ENCODE data around the gene XPO5.

Gene XPO5

DNA sequence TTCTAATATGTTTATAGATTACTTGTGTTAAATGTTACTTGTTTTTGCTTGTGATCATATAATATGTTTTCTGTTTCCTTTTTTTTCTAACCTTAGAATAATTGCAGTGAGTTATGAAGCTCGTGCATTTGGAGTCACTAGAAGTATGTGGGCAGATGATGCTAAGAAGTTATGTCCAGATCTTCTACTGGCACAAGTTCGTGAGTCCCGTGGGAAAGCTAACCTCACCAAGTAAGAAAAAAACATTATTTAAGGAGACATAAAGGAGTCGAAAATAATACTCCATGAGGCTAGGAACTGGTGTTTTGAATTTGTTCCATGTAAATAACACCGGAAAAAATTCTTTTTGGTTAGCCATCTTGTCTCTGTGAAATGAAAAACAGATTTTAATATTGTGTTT, 7.1 kb upstream of the XPO5 start:
- Histone ChIP-seq H3K9ac (ENCODE audit: low read depth, low read length) (no peak overlapping the region), H2AFZ (ENCODE audit: low read depth, low read length) (no peak overlapping the region), H3K36me3 (ENCODE audit: insufficient read depth, low read length) (peaks cover 56% of the 10 kb centered on the region), H3K4me1 (ENCODE audit: insufficient read depth, low read length) (peaks cover 12% of the 10 kb centered on the region), H3K4me2 (ENCODE audit: insufficient read depth, low read length) (no peak overlapping the region), H3K79me2 (ENCODE audit: insufficient read depth, low read length) (peaks cover 34% of the 10 kb centered on the region), H3K9me3 (ENCODE audit: insufficient read depth, low read length, severe bottlenecking) (no peaks in the 10 kb centered on the region), H3K27ac (ENCODE audit: low read length) (no peak overlapping the region), H3K27me3 (ENCODE audit: insufficient read depth, low read length, poor library complexity) (no peaks in the 10 kb centered on the region), H3K4me3 (ENCODE audit: low read depth in 1 of 2, low read length in 2 of 2) (no peak overlapping the region), H4K20me1 (ENCODE audit: insufficient read depth, low read length) (peaks cover 5% of the 10 kb centered on the region; the same call in 1 of the 2 replicates)
- DNase-seq (no peak), ATAC-seq (ENCODE audit: insufficient read depth, low read depth) (no peak)
- TF ChIP-seq CTCF (IDR thresholded peaks at IDR 0.05; ENCODE audit: borderline replicate concordance, extremely low read depth, low read length, poor library complexity, severe bottlenecking): no peak
- no peak for TF ChIP-seq EZH2 (IDR thresholded peaks at IDR 0.05; ENCODE audit: borderline replicate concordance, low read depth, low read length, severe bottlenecking)

- Histone ChIP-seq H3K36me3 (ENCODE audit: insufficient read depth, low read length) (peaks cover 28% of the 10 kb centered on the region), H3K4me3 (ENCODE audit: low read depth in 1 of 2, low read length in 2 of 2) (no peak overlapping the region), H3K4me2 (ENCODE audit: insufficient read depth, low read length) (peak overlapping the region; percentile 94; the same call in 1 of the 2 replicates), H3K9me3 (ENCODE audit: insufficient read depth, low read length, severe bottlenecking) (no peaks in the 10 kb centered on the region), H3K27me3 (ENCODE audit: insufficient read depth, low read length, poor library complexity) (no peaks in the 10 kb centered on the region), H3K79me2 (ENCODE audit: insufficient read depth, low read length) (peaks cover 61% of the 10 kb centered on the region), H4K20me1 (ENCODE audit: insufficient read depth, low read length) (peaks cover 5% of the 10 kb centered on the region; the same call in 1 of the 2 replicates), H3K27ac (ENCODE audit: low read length) (no peak overlapping the region), H3K4me1 (ENCODE audit: insufficient read depth, low read length) (peaks cover 31% of the 10 kb centered on the region), H2AFZ (ENCODE audit: low read depth, low read length) (no peak overlapping the region), H3K9ac (ENCODE audit: low read depth, low read length) (no peak overlapping the region)
- ATAC-seq (ENCODE audit: insufficient read depth, low read depth) (no peak), DNase-seq (no peak)
- TF ChIP-seq CTCF (IDR thresholded peaks at IDR 0.05; ENCODE audit: borderline replicate concordance, extremely low read depth, low read length, poor library complexity, severe bottlenecking) (no peak), EZH2 (IDR thresholded peaks at IDR 0.05; ENCODE audit: borderline replicate concordance, low read depth, low read length, severe bottlenecking) (no peak)
These were observed 3.3 kb upstream of the XPO5 start for GRCh38 chr6:43579171-43579570.

- H2AFZ ChIP-seq (ENCODE audit: low read depth, low read length): no peak overlapping the region
- DNase-seq: no peak
- H3K4me1 ChIP-seq (ENCODE audit: insufficient read depth, low read length): peaks cover 35% of the 10 kb centered on the region
- no peaks in the 10 kb centered on the region for H3K9me3 ChIP-seq (ENCODE audit: insufficient read depth, low read length, severe bottlenecking)
- no peak for ATAC-seq (ENCODE audit: insufficient read depth, low read depth)
- H3K4me3 ChIP-seq (ENCODE audit: low read depth in 1 of 2, low read length in 2 of 2): peak overlapping the region in 1 of 2 experiments; percentile 9; a peak in 1 of 4 replicates
- peak overlapping the region; percentile 94; the same call in 1 of the 2 replicates for H3K4me2 ChIP-seq (ENCODE audit: insufficient read depth, low read length)
- no peak for TF ChIP-seq EZH2 (IDR thresholded peaks at IDR 0.05; ENCODE audit: borderline replicate concordance, low read depth, low read length, severe bottlenecking)
- TF ChIP-seq CTCF (IDR thresholded peaks at IDR 0.05; ENCODE audit: borderline replicate concordance, extremely low read depth, low read length, poor library complexity, severe bottlenecking): no peak
- 0 out of 2 replicates have a peak overlapping the region, but pooled peaks have one; percentile 3 for H3K9ac ChIP-seq (ENCODE audit: low read depth, low read length)
- peaks cover 66% of the 10 kb centered on the region for H3K79me2 ChIP-seq (ENCODE audit: insufficient read depth, low read length)
- peaks cover 23% of the 10 kb centered on the region for H3K36me3 ChIP-seq (ENCODE audit: insufficient read depth, low read length)
- H3K27me3 ChIP-seq (ENCODE audit: insufficient read depth, low read length, poor library complexity): no peaks in the 10 kb centered on the region
- H3K27ac ChIP-seq (ENCODE audit: low read length): no peak overlapping the region
- peaks cover 5% of the 10 kb centered on the region; the same call in 1 of the 2 replicates for H4K20me1 ChIP-seq (ENCODE audit: insufficient read depth, low read length)
These were observed 2.9 kb upstream of the XPO5 start for GRCh38 chr6:43578748-43579147.
